GM21360 (cell line): ENCODE results near the gene DNAJA2.

Experiments used
- ATAC-seq: cut with Tn5 transposase; IDR thresholded peaks from one replicate; pipeline ENCODE4 v1.9.1; 2021; ENCODE audit warnings: mild to moderate bottlenecking, moderate library complexity; ENCODE audit not compliant: unreplicated experiment

The DNAJA2 gene

GRCh38 chr16:46929378-46930332 lies 43.8 kb downstream of the DNAJA2 start:
- peak; percentile 56 for ATAC-seq

DNA sequence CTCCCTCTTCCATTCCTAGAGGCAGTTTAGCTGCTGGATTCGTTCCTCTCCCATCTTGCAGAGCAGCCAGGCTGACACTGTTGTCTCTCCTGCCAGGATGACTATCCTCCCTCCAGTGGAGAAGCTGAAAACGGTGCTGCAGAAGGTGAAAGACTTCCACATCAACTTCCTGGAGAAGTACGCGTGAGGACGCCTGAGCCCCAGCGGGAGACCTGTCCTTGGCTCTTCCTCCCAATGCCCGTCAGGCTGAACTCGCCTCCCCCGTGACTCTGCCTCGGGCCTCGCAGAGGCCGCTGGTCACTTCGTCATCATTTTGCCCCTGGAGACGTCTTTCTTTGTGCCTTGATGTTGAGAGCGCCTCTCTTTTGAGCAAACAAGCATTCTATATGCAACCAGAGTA lies 44.7 kb downstream of the DNAJA2 start:
- no peak for ATAC-seq

GRCh38 chr16:46927273-46927672 lies 46.2 kb downstream of the DNAJA2 start:
- no peak for ATAC-seq

GRCh38 chr16:46926470-46927225 lies 46.8 kb downstream of the DNAJA2 start:
- no peak for ATAC-seq

DNA sequence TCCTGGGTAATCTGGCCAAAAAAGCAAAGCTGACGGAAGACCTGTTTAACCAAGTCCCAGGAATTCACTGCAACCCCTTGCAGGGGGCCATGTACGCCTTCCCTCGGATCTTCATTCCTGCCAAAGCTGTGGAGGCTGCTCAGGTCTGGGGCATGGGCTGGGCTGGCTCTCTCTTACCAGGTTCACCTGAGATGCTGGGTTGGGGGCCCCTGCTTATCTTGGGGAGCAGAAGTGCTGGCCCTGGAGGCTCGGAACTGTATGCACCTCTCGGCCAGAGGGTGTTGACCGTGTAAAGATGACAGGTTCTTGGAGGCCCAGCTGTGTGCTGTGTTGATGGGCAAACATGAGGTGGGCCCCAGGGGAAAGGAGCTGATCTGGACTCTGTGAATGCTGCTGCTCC lies 49.1 kb downstream of the DNAJA2 start:
- ATAC-seq: no peak

GRCh38 chr16:46923513-46924295 lies 49.8 kb downstream of the DNAJA2 start:
- ATAC-seq: no peak

- no peak for ATAC-seq
Measured at GRCh38 chr16:46922239-46922638, 51.2 kb downstream of the DNAJA2 start.

DNA sequence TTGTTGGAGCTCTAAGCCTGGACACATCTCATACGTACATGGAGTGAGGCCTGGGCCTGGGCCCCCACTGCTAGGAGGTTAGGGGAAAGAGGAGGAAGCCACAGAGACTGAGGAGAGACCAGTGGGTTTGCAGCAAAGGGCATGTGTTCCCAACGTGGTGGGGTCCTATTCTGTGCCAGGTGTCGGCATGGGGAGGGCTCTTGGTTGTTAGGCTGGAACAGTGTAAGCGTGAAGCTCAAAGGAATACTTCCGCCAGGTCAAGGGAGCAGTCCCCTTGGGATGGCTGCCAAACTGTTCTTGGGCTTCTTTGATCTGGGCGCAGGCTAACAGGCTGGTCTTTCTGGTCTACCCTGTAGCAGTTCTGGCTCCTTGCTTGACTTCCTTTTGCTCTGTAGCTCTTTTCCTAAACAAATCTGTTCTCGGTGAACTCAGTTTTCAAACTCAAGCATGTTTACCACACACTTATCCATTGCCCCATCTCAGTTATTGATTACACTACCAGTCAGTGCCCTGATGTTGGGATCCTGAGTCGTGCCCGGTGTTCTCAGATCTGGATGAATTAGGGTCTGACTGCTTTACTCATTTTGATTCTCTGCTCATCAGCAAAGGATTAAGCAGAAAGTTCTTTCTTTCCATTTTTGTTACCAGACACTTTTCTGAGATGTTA lies 52.9 kb downstream of the DNAJA2 start:
- no peak for ATAC-seq

DNA sequence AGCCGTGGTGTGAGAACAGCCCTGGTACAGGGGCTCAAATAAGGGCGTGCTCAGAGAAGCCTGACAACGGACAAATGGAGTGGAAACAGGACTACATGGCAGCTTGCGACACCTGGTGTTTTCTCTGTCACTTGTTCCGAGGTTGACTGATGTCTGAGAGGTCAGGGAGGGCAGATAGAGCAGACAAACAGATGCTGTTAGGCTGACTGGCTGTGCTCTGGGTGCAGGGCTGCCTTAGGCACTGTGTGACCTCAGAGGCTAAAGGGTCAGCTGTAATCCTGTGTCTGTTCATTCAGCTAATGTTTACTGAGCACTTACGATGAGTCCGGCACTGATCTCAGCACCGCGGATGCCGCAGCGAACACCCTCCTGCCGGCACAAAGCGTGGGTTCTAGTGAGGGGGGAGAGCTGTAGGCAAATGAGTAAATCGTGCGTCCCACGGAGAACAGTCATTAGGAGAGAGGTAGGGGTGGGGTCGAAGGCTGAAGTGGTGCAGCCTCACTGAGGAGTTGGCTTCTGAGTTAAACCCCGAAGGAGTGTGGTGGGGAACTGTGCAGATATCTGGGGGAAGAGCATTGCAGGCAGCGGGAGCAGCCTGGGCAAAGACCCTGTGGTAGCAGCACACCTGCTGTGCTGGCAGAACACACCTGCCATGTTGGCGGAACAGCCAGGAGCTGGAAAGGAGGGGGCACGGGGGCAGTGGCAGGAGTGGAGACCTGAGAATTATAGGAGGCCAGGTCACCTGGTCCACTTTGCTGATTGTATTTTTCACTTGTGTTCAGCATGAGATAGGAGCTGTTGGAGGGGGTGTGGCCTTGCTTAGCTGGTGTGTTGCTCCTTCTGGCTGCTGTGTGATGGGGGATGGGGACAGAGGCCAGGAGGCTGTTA lies 54.3 kb downstream of the DNAJA2 start:
- ATAC-seq: peak; percentile 81

- no peak for ATAC-seq
Measured at GRCh38 chr16:46918400-46918799, 55.1 kb downstream of the DNAJA2 start.

GRCh38 chr16:46916980-46917379 lies 56.5 kb downstream of the DNAJA2 start:
- no peak for ATAC-seq

- no peak for ATAC-seq
Measured at GRCh38 chr16:46915483-46916025, 57.9 kb downstream of the DNAJA2 start.

GRCh38 chr16:46914556-46915201 lies 58.8 kb downstream of the DNAJA2 start:
- ATAC-seq: no peak

- ATAC-seq: no peak
Measured at GRCh38 chr16:46911650-46912049, 61.8 kb downstream of the DNAJA2 start.

- no peak for ATAC-seq
Measured at GRCh38 chr16:46911038-46911437, 62.4 kb downstream of the DNAJA2 start.

DNA sequence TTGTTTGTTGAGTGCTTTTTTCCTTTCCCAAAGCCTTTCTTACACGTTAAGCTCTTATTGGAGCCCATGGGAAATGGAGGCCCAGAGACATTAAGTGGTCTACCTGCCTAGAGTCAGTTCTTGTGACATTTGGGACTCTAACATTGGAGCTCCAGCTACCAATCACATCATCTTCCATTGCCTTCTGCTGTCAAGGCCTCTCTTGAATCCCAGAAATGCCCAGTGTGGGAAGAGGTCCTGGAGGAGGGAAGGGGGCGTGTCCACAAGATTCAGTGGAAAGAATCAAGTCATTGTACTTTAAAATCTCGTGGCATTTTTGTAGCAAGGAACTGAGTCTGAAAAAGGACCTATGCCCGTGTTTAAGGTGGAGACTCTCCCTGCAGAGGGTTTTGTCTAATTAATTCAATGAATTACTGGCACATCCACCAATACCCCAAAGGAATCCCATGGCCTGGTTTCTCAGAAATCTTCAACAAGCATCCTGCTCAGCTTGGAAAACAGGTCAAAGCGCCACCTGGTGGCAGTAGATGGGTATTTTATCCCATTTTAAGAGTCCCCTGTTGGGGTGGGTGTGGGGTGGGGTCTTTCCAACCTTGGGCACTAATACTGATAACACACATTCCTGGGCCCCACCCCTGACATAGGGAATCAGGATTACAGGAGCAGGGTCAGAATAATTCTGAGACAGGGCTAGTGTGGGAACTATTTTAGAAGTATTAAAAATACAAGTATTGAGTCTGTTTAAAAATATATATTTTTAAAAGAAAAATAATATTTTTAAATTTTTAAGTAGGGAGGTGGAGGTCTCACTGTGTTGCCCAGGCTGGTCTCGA lies 64.7 kb downstream of the DNAJA2 start:
- no peak for ATAC-seq

GRCh38 chr16:46907061-46907774 lies 66.3 kb downstream of the DNAJA2 start:
- no peak for ATAC-seq
